NCI-H1105 treated with DMSO at 0.1 percent for 48 hours (cell line): ENCODE results near the gene RBM47.
"Not testable (repeated sequence)": the region's sequence is repeated elsewhere in the genome, so short reads cannot be mapped to it uniquely, and the experiment has no call there.

Experiments
- DNase-seq: peaks from one replicate; lab custom pipeline; 2025; lab: John Stamatoyannopoulos, UW

The RBM47 gene

DNA sequence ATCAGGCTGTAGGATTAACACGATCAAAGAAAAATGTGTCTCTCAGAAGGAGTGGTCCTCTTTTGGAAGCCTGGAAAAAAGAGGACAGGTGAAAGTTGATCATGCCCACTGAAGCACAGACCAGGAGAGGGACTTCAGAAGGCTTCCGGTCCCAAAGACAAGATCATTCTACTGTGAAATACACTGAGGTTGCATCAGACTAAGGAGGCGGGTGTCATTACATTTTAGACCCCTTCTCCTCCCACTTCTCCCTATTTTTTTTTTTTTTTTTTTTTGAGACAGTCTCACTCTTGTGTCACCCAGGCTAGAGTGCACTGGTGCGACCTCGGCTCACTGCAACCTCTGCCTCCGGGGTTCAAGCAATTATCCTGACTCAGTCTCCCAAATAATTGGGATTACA, 67.5 kb downstream of the RBM47 start:
- no peak for DNase-seq

- DNase-seq, result not testable (repeated sequence)
Observed at GRCh38 chr4:40561543-40562177, 68.0 kb downstream of the RBM47 start.

GRCh38 chr4:40559585-40560465, 69.8 kb downstream of the RBM47 start:
- DNase-seq, result no peak

DNA sequence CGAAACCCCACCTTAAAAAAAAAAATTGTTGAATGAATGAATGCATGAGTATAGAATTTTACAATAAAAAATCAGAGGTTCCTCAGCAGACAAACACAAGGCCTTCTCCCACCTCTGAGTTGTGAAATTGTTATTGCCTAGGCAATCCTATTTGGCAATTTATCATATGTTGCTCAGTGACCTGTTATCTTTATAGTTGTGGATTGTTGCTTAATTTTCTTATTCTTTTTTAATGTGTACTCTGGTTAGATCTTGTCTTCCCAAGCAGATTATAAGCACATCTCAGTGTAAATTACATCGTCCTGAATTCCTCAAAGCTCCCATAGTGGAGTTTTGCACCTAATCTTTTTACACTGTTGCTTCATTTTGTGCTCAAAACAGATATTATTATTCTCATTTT, 71.9 kb downstream of the RBM47 start:
- DNase-seq, result no peak

GRCh38 chr4:40555176-40555900, 74.3 kb downstream of the RBM47 start:
- DNase-seq, result no peak

GRCh38 chr4:40554641-40555040, 75.0 kb downstream of the RBM47 start:
- DNase-seq, result not testable (repeated sequence)

DNA sequence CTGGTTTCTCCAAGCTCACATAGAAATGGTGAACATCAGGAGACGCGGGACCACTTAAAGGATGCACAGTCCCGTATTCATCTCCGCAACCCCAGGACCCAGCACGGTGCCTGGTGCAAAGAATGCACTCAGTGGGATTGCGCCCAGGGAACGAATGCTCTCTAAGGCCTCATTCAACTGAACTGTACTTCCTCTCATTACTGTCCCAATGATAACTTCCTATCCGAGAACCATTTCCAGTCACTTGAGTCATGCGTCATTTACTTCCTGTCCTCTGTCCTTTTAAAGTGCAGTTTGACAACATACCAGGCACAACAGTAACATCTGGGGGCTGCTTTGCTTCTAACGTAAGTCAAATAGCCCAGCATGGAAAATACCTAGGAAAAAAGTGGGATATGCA, 75.7 kb downstream of the RBM47 start:
- DNase-seq, result no peak

DNA sequence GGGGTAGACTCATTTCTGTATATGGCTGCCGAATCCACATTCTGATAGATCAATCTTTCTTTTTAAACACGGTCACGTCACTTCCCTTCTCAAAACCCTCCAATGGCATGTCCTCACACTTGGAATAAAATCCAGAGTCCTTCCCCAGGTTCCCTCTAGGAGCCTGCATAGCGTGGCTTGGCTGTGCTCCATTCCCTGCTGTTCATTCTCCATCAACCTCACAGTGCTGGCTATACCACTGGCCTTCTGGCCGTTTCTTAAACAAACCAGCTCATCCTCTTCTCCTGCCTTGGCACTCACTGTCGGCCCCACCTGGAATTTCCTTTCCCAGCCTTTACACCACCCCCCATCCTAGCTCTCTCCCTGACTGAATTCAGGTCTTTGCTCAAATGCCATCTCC, 77.1 kb downstream of the RBM47 start:
- no peak for DNase-seq

DNA sequence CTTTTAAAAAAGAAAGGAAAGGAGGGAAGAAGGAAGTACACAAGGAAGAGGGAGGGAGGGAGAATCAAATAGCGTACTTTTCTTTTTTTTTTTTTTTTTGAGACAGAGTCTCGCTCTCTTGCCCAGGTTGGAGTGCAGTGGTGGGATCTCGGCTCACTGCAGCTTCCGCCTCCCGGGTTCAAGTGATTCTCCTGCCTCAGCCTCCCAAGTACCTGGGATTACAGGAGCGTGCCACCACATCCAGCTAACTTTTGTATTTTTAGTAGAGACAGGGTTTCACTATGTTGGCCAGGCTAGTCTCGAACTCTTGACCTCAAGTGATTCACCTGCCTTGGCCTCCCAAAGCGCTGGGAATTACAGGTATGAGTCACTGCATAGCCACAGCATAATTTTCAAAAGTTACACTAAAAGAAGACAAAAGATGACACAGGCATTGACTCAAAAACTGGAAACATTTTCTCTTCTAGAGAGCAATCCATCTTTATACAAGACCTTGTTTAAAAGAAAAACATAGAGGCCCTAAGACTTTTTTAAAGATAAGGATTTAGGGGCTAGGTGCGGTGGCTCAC, 78.0 kb downstream of the RBM47 start:
- DNase-seq, result not testable (repeated sequence)

- DNase-seq, result no peak
Observed at GRCh38 chr4:40550948-40551462, 78.7 kb downstream of the RBM47 start.

- no peak for DNase-seq
Observed at GRCh38 chr4:40550196-40550595, 79.5 kb downstream of the RBM47 start.

DNA sequence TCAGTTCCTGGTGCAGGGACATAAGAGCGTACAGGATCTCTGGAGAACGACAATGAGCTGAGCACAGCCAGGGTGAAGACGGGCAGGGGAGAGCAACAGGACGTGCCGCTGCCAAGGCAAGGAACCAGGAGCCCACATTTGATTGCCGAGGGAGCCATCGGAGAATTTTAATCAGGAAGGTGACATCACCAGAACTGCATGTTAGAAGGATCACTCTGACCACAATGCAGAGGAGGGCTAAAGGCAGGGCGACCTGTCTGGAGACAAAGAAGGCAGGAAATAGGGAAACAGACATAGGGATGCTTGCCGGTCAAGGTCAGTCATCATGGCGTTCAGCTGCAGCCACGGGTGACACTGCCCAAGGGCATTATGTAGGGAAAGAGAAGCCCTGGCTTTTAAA, 81.4 kb downstream of the RBM47 start:
- DNase-seq, result no peak

- no peak for DNase-seq
Observed at GRCh38 chr4:40547789-40548132, 81.9 kb downstream of the RBM47 start.

DNA sequence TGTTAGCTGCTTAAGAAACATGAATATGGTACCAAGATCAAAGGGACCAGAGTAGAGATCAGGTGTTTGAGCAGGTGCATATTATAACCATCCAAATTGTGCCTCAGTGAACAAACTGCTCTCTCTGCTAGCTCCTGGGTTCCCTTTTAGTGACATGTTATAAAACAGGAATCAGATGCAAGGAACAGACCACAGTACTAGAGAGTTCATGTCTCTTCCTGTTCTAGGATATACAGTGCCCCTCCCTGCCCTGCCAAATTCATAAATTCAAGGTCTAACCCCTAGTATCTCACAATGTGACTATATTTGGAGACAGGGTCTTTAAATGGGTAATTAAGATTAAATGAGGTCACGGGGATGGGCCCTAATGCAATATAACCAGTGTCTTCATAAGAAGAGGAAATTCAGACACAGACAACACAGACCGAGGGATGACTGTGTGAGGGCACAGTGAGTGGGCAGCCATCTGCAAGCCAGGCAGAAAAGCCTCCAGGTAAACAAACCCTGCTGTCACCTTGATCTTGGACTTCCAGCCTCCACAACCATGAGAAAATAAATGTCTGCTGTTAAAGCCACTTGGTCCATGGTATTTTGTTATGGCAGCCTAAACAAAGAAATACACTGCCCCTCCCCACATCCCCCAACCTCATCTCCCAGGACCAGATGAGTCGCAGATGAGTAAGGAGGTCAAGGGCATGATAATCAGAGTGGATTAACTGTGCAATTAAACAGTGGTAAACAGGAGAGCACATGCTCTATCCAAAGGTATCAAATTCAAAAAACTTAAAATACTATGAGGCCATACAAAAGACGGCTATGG, 82.5 kb downstream of the RBM47 start:
- DNase-seq, result no peak

DNA sequence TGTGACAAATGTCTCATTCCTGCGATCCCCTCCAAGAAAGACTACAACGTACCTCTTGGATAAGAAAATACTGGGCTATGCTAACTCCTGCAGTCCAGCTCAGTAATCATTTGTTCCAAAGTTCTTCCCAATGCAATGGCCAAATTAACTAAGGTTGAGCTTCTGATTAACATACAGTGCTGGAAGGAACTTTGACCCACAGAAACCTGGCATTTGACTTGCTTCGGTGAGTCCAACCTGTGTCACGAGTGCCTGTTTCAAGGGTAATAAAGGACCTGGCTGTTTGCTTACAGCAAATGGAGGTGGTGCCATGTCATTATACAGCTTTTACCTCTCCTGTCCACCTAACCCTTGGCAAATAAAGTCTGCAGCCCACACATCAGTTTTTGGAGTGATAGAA, 83.2 kb downstream of the RBM47 start:
- no peak for DNase-seq

DNA sequence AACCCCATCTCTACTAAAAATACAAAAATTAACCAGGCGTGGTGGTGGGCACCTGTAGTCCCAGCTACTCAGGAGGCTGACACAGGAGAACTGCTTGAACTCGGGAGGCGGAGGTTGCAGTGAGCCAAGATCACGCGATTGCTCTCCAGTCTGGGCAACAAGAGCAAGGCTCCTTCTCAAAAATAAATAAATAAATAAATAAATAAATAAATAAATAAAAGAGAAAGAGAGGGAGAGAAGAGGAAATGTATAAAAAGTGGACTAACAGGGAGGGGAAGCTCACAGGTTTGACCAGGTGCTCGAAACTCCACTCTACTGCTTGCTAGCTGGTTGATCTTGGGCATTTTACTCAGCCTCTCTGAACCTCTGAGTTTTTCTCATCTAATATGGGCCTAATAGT, 84.2 kb downstream of the RBM47 start:
- DNase-seq, result not testable (repeated sequence)

DNA sequence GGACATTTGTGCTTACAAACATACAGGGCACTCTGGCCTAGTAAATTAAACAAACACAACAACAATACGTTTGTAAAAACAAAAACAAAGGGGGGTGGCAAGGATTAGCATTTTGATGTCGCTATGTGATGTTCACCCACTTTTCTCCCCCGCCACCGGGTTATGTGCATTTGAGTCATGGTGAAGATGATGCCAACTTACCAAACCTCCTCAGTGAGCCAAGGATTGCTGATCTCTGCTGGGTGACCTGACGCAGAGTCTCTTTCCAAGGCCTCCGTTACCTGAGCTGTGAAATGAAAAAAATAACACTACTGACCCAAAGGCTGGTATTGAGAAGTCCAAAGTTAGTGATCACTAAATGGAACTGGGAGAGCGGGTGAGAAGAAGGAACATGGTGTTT, 85.4 kb downstream of the RBM47 start:
- DNase-seq, result no peak

DNA sequence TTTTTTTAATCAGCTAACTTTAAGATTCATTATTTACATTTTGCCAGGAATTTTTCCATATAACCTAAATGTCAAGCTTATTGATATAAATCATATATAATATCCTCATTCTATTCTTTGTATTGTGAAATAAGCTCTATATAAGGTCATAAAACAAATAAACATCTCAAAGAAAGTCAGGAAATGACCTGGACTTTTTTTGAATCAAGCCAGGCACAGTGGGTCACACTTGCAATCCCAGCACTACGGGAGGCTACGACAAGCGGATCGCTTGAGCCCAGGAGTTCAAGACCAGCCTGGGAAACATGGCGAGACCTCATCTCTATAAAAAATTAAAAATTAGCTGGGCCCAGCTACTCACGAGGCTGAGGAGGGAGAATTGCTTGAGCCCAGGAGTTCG, 88.9 kb downstream of the RBM47 start:
- DNase-seq, result no peak

DNA sequence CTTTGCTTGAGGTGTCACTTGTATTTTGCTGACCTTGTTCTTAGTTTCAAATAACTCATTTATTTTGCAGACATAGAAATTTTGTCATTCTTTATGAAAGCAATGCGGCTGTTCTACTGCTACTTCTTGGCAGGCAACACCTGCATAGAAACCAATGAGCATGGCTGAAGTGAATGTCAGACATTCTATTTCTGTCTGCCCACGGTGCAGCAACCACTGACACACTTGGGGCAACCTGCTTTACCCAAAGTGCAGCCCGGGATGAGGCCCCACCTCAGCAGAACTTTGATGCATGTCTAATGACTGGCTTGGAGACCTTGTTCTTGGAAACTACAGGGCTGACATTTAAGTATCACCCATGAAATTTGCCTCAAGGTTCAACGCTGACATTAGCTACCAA, 93.6 kb downstream of the RBM47 start:
- DNase-seq, result no peak

- no peak for DNase-seq
Observed at GRCh38 chr4:40531636-40532023, 98.0 kb downstream of the RBM47 start.

GRCh38 chr4:40530961-40531635, 98.6 kb downstream of the RBM47 start:
- no peak for DNase-seq
